GM12801 (cell line): ENCODE measurements around the gene DIDO1.

ENCODE experiments used
- TF ChIP-seq, protein P1 (sequence below): IDR thresholded peaks from one replicate; pipeline ENCODE4 v1.5.1; 2011; ENCODE audit warnings: control low read depth; ENCODE audit not compliant: insufficient read length; ENCODE audit errors: extremely low read depth

Gene DIDO1

DNA sequence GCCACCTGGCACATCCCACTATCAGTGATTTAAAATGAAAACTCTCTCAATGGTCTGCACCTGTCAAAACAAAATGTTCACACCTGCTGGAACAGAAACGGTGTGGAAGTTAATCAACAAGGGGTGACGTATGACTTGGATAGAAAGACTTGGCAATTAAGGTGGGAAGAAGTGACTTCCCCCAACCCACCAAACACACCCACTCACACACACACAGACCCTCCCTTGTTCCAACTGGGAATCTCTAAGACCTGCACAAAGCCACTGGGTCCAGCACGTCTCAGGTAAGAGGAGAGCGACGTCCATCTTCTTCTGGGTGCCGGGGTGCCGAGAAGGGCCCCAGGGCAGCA lies 39.6 kb downstream of the DIDO1 start:
- TF ChIP-seq, protein P1, sequence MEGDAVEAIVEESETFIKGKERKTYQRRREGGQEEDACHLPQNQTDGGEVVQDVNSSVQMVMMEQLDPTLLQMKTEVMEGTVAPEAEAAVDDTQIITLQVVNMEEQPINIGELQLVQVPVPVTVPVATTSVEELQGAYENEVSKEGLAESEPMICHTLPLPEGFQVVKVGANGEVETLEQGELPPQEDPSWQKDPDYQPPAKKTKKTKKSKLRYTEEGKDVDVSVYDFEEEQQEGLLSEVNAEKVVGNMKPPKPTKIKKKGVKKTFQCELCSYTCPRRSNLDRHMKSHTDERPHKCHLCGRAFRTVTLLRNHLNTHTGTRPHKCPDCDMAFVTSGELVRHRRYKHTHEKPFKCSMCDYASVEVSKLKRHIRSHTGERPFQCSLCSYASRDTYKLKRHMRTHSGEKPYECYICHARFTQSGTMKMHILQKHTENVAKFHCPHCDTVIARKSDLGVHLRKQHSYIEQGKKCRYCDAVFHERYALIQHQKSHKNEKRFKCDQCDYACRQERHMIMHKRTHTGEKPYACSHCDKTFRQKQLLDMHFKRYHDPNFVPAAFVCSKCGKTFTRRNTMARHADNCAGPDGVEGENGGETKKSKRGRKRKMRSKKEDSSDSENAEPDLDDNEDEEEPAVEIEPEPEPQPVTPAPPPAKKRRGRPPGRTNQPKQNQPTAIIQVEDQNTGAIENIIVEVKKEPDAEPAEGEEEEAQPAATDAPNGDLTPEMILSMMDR = no peak

DNA sequence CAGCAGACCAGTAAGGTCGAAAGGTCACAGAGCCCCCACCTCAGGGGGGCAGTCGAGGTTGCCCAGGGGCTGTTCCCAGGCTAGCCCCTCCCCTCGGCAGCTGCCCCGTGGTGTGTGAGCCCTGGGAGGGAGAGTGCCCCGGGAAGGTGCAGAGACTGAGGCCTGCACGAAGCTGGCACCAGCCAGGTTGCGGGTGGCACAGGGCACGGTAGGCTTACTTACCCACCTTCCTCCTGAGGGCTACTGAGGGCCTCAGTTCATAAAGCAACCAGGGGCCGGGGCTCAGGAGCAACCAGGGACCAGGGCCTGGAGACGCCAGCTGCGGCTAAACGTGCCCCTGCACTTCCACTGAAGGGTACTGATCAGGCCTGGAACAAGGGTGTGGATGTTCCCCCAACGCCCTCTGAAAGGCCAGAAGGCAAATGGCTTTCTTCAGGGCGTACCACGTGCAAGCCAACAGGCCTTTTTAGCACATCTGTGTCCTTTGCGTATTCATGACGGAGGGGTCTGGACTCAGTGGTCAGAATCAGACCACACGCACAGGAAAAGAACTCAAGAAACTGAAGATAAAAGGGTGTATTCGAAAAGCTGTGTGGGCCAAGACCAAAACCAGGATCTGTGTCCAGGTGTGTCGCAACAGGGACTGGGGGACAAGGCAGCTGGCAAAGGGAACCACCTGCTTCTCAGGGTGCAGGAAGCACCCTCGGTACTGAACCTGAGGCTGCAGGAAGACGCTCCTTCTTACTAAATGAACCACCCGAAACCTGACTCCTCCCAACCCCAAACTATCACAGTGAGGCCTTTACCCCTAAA lies 40.2 kb downstream of the DIDO1 start:
- TF ChIP-seq, protein P1 = no peak

DNA sequence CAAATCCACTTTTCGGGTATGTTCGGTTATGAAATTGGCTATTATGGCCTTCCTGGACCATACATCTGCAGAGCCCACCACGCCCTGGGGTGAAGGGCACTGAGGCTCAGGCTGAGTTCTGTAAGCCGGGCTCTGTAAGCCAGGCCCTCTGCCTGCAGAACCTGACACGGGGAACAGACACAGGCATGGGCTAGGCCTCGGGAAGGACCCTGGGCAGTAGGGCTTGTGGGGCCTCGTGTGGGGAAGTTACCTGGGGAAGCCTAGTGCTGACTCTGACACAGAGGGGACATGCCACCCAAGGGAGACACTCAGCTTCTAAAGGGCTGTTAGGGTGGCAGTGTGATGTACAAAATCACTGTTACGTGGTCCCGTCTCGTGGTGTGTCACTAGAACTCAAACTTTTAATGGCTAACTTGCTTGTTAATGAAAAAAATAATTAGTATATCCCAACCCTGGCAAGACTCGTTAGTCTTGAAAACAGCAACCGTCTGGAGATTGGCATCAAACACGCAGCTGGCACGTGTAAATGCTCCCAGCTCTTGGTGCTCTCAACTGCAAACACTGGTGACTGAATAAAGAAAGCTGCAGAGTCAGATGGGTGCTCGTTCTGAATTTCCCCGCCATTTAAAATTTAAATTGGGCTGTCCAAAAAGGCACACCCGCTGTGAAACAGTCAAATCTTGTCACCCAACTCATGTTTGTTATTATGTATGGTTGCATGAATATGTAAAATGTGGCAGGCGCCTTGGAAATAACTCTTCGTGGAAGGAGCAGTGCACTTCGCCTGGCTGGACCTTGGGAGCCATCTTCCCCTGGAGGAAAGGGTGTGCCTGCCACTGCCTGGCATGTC lies 41.0 kb downstream of the DIDO1 start:
- TF ChIP-seq, protein P1 = no peak

DNA sequence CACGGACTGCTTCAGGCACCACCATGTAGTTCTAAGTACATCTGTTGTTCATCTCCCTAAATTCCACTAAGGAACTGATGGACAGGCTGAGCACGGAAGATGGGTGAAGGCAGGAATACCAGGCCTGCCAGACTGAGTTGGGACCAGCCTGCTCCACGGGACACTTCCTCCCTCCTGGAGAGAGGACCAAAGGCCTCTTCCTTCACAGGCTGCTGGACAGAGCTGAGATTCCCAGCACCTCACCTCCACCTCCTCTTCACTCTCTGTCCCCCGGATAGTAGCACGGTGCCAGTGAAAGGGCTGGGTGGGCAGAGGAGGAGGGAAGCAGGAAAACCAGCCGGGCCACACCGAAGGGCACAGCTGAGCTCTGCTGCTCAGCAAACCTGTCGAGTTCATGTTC lies 41.7 kb downstream of the DIDO1 start:
- TF ChIP-seq, protein P1 = no peak

DNA sequence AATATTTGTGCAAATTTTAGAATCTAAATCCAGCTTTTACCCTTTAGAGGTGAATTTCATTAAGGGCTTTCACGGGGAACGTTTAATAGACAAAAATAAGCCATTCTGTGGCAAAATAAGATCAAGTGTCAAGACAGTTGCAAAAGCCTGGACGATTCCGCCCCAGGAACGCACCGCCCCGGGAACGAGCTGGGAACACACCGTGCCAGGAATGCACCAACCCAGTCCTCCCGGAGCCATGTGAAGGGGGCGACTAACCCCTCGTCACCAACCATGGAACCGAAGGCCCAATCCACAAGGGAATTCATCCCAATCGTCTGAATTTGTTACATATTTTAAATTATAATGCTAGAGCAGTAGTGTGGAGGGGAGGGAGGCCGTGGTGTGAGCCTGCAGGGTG lies 43.9 kb downstream of the DIDO1 start:
- TF ChIP-seq, protein P1 = no peak

DNA sequence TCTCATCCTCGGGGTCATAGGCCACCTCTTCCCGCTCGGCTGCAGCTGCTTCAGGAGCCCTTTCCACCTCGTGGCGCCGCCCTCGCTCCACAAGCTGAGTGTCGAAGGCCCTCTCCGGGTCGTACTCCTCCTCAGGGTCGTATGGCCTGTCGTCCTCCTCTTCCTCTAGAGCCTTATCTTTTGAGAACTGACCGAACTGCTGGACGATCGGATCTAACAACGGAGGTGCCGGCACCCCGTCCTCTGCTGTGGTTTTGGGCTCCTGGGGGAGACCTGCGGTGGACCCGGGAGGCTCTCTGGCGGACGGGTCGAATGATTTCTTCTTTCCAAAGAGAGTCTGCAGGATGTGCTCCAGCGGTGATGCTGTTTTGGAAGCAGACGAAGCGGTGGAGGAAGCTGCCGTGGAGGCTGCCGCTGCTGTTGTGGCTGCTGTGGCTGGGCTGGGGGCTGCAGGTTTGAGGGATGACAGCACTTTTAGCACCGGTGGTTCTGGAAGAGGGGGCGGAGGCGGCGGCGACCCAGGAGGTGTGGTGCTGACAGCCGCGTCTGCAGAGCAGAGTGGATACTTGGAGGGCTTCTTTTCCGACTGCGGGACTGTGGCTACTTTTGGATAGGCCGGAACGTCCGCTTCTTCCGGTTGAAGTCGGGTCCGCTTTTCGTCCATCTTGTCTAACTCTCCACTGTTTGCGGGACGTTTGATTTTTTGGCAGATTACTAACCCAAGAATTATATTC lies 44.5 kb downstream of the DIDO1 start:
- TF ChIP-seq, protein P1 = no peak

DNA sequence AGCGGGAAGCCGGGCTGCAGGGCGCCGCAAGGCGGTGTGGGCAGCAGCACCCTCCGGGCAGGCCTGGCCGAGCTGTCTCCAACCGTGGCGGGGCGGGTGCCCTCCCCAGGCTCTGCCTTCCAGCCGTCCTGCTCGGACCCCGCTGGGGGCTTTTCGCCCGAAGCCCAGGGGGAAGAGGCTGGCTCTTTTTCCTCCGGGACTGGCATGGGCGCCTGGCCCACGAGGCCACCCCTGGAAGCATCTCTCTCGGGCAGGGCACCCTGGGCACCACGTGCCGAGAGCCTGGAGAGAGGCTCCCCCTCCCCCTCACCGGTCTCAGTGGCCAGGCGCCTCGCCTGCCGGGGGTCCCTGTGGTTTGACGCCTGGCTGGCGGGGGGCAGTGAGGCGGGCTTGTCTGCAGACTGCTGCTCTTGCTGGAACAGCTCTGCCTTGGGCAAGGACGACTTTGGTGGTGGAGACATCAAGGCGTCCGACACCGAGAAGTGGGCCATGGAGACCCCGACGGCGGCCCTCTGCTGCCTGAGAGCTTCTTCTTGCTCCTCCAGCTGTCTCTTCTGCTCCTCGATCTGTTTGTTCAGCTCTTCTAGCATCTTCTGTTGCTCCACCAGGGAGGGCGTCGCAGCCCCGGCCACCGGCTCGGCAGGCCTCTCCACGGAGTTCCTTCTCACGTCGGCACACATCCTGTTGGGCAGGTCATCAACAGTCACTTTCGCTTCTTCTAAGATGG lies 45.2 kb downstream of the DIDO1 start:
- TF ChIP-seq, protein P1 = no peak
